Lung (tissue), 12 donors: ENCODE data around the gene ADAMTS12. TPM values are rescaled to one million over a fixed set of nuclear protein-coding genes. Genes with fewer than 3 reads are reported as not detected.

Experiments
- ATAC-seq: fragments of 200-7000 bp; cut with Tn5 transposase; one replicate; pipeline ENCODE4 v1.9.1; 2020; ENCODE audit warnings: moderate number of reproducible peaks; ENCODE audit not compliant: insufficient read depth, low FRiP score
- DNase-seq, 3 donors: peaks; one replicate each; pipeline ENCODE4 v3.0.0-alpha.2; 2013 to 2017
- H3K27ac ChIP-seq, 2 donors: one replicate each; pipeline ENCODE4 v1.5.1; 2013; ENCODE audit warnings: mild to moderate bottlenecking in 2 of 2, moderate library complexity in 2 of 2, control low read depth in 1 of 2, inconsistent platforms in 1 of 2, low read depth in 1 of 2, low read length in 1 of 2
- H3K27me3 ChIP-seq, 3 donors: one replicate each; pipeline ENCODE4 v1.5.1; 2013; ENCODE audit warnings: low read length in 2 of 3; ENCODE audit not compliant: control insufficient read depth in 3 of 3, insufficient read depth in 3 of 3
- H3K36me3 ChIP-seq, 4 donors: one replicate each; pipeline ENCODE4 v1.5.1; 2013; ENCODE audit warnings: low read length in 4 of 4, mild to moderate bottlenecking in 1 of 4, moderate library complexity in 1 of 4; ENCODE audit not compliant: control insufficient read depth in 4 of 4, insufficient read depth in 4 of 4
- H3K4me1 ChIP-seq, 5 donors: one replicate each; pipeline ENCODE4 v1.5.1; 2013; ENCODE audit warnings: low read length in 5 of 5, mild to moderate bottlenecking in 2 of 5, moderate library complexity in 1 of 5; ENCODE audit not compliant: control insufficient read depth in 5 of 5, insufficient read depth in 5 of 5
- H3K4me3 ChIP-seq: one replicate; pipeline ENCODE4 v1.5.1; 2013; ENCODE audit warnings: mild to moderate bottlenecking, control low read depth, moderate library complexity
- H3K9ac ChIP-seq, 2 donors: one replicate each; pipeline ENCODE4 v1.5.1; 2013; ENCODE audit warnings: low read length in 2 of 2, control low read depth in 1 of 2; ENCODE audit not compliant: insufficient read depth in 1 of 2
- H3K9me3 ChIP-seq, 4 donors: one replicate each; pipeline ENCODE4 v1.5.1; 2013; ENCODE audit warnings: low read length in 3 of 4, mild to moderate bottlenecking in 1 of 4, moderate library complexity in 1 of 4; ENCODE audit not compliant: control insufficient read depth in 4 of 4, insufficient read depth in 3 of 4
- CTCF ChIP-seq: IDR thresholded peaks from 2 replicates; pipeline ENCODE4 v1.5.1; 2012; ENCODE audit warnings: mild to moderate bottlenecking; ENCODE audit errors: control extremely low read depth, extremely low read depth
- WGBS, 2 donors: extraction: QIAGEN DNeasy Blood & Tissue Kit; methylation state at CpG; one replicate each; pipeline ENCODE4 v1.1.7; 2013; 5-methylcytosine and 5-hydroxymethylcytosine counted together
- polyA plus RNA-seq, 2 donors: library from polyadenylated mRNA; stranded (reverse); fragments of 200-250 nt; gene quantifications; one replicate each; pipeline ENCODE4 v1.2.1, GENCODE V29; 2013
- total RNA-seq, 2 donors: library from RNA; depleted of rRNA in 1 of 2; stranded (reverse); fragments of >200 nt in 1 of 2; gene quantifications; one replicate each; pipeline ENCODE4 v1.2.1, GENCODE V29; 2014 to 2021
- donor health status: control.
- donor health status: control.
- donor health status: Bipolar disorder and iron deficiency.
- donor health status: healthy.
- donor health status: DM: yes; HTN: yes; CAD: no.

ADAMTS12 gene
- total and polyA plus RNA-seq, 4 donors, result 1.3 to 55.1 (median 4.3) TPM

GRCh38 chr5:33482335-33482734 lies 409.5 kb downstream of the ADAMTS12 start:
- Histone ChIP-seq H3K4me3 (no peak overlapping the region), H3K27ac (no peak overlapping the region), H3K9me3 (no peaks in the 10 kb centered on the region), H3K4me1 (peaks cover 0 to 7% (median 0%) of the 10 kb centered on the region in 5 donors), H3K9ac (no peak overlapping the region), H3K36me3 (peaks cover 0 to 8% (median 0%) of the 10 kb centered on the region in 4 donors), H3K27me3 (no peaks in the 10 kb centered on the region)
- TF ChIP-seq CTCF, result no peak
- WGBS, 2 donors, result 76 to 86% methylated on average over 7 of the region's 7 CpGs
- ATAC-seq (no peak), DNase-seq (peak in 1 of 3 donors; percentile 24)

- H3K9ac ChIP-seq, result no peak overlapping the region
- H3K9me3 ChIP-seq, result no peaks in the 10 kb centered on the region
- no peaks in the 10 kb centered on the region for H3K27me3 ChIP-seq
- ATAC-seq (no peak), DNase-seq (no peak)
- no peak for TF ChIP-seq CTCF
- H3K4me1 ChIP-seq, result no peaks in the 10 kb centered on the region
- H3K4me3 ChIP-seq, result no peak overlapping the region
- 68 to 85% methylated on average over 2 of the region's 2 CpGs for WGBS, 2 donors
- H3K27ac ChIP-seq, result no peak overlapping the region
- H3K36me3 ChIP-seq, result peaks cover 0 to 10% (median 4%) of the 10 kb centered on the region in 4 donors
These were observed 410.9 kb downstream of the ADAMTS12 start for GRCh38 chr5:33480876-33481275.

GRCh38 chr5:33479311-33479710 lies 412.5 kb downstream of the ADAMTS12 start:
- ATAC-seq (no peak), DNase-seq (no peak)
- WGBS, 2 donors, result 97 to 100% methylated on average over 3 of the region's 3 CpGs
- Histone ChIP-seq H3K36me3 (peaks cover 8 to 12% (median 9%) of the 10 kb centered on the region in 4 donors), H3K4me3 (no peak overlapping the region), H3K4me1 (no peaks in the 10 kb centered on the region), H3K9me3 (no peaks in the 10 kb centered on the region), H3K27me3 (no peaks in the 10 kb centered on the region), H3K27ac (no peak overlapping the region), H3K9ac (no peak overlapping the region)
- no peak for TF ChIP-seq CTCF

GRCh38 chr5:33477816-33478215 lies 414.0 kb downstream of the ADAMTS12 start:
- Histone ChIP-seq H3K4me1 (no peaks in the 10 kb centered on the region), H3K4me3 (no peak overlapping the region), H3K27ac (no peak overlapping the region), H3K27me3 (no peaks in the 10 kb centered on the region), H3K36me3 (peaks cover 8 to 20% (median 10%) of the 10 kb centered on the region in 4 donors), H3K9ac (no peak overlapping the region), H3K9me3 (no peaks in the 10 kb centered on the region)
- DNase-seq (no peak), ATAC-seq (no peak)
- TF ChIP-seq CTCF, result no peak
- WGBS, 2 donors, result 98 to 100% methylated on average over 2 of the region's 2 CpGs
